Fibroblast of lung (primary cell): ENCODE measurements around the gene HNRNPAB. TPM values are rescaled to one million over a fixed set of nuclear protein-coding genes. Genes with fewer than 3 reads are reported as not detected.

Source experiments
- DNase-seq, 2 donors: peaks; one replicate each; pipeline versions ENCODE4 v3.0.0 to v3.0.0-alpha.2; 2010; ENCODE audit warnings: low read depth in 2 of 2
- H2AFZ ChIP-seq: 2 replicates; pipeline ENCODE4 v1.5.1; 2012; ENCODE audit warnings: low read length, control low read depth, inconsistent platforms
- H3K27ac ChIP-seq: 2 replicates; pipeline ENCODE4 v1.5.1; 2011; ENCODE audit warnings: low read length, control low read depth; ENCODE audit not compliant: insufficient read depth
- H3K27me3 ChIP-seq: 2 replicates; pipeline ENCODE4 v1.5.1; 2011; ENCODE audit warnings: mild to moderate bottlenecking, low read length; ENCODE audit not compliant: control insufficient read depth, insufficient read depth
- H3K36me3 ChIP-seq: 2 replicates; pipeline ENCODE4 v1.5.1; 2011; ENCODE audit warnings: low read length; ENCODE audit not compliant: control insufficient read depth, insufficient read depth
- H3K4me1 ChIP-seq: 2 replicates; pipeline ENCODE4 v1.5.1; 2011; ENCODE audit warnings: low read length; ENCODE audit not compliant: control insufficient read depth, insufficient read depth; ENCODE audit errors: extremely low read depth
- H3K4me2 ChIP-seq: 2 replicates; pipeline ENCODE4 v1.5.1; 2011; ENCODE audit warnings: low read length, control low read depth; ENCODE audit not compliant: insufficient read depth; ENCODE audit errors: extremely low read depth
- H3K4me3 ChIP-seq, 4 experiments: fragments of 200-600 bp in 1 of 4; sonication (generic) in 1 of 4; replicated peaks in 1 of 4; 2 replicates each; pipeline ENCODE4 v1.5.1; 2011 to 2016; ENCODE audit warnings: low read length in 4 of 4, low read depth in 3 of 4, mild to moderate bottlenecking in 3 of 4, control low read depth in 2 of 4, inconsistent platforms in 1 of 4, mixed read lengths in 1 of 4; ENCODE audit not compliant: insufficient read depth in 1 of 4; ENCODE audit errors: control extremely low read depth in 1 of 4
- H3K79me2 ChIP-seq: 2 replicates; pipeline ENCODE4 v1.5.1; 2012; ENCODE audit warnings: mild to moderate bottlenecking, low read length, inconsistent platforms; ENCODE audit not compliant: control insufficient read depth, insufficient read depth
- H3K9ac ChIP-seq: 2 replicates; pipeline ENCODE4 v1.5.1; 2011; ENCODE audit warnings: mild to moderate bottlenecking, low read length, control low read depth; ENCODE audit not compliant: insufficient read depth
- H3K9me3 ChIP-seq: 2 replicates; pipeline ENCODE4 v1.5.1; 2012; ENCODE audit warnings: low read depth, low read length; ENCODE audit not compliant: control insufficient read depth, insufficient read depth
- H4K20me1 ChIP-seq: 2 replicates; pipeline ENCODE4 v1.5.1; 2011; ENCODE audit warnings: low read length; ENCODE audit not compliant: control insufficient read depth, insufficient read depth; ENCODE audit errors: extremely low read depth
- CTCF ChIP-seq, 2 donors: IDR thresholded peaks in 1 of 2; conservative IDR thresholded peaks in 1 of 2; 1 replicate in 1 of 2; 2 replicates in 1 of 2; pipeline ENCODE4 v1.5.1; 2011 to 2012; ENCODE audit warnings: low read length in 2 of 2, control low read depth in 1 of 2, inconsistent platforms in 1 of 2, low read depth in 1 of 2, mild to moderate bottlenecking in 1 of 2
- EZH2 ChIP-seq: IDR thresholded peaks from 2 replicates; pipeline ENCODE4 v1.5.1; 2012; ENCODE audit warnings: low read length, control low read depth, mild to moderate bottlenecking; ENCODE audit errors: missing control alignments
- polyA plus RNA-seq, 2 donors: library from polyadenylated mRNA; depleted of rRNA in 1 of 2; stranded (reverse) in 1 of 2; unstranded in 1 of 2; fragments of >200 nt; gene quantifications; 2 replicates each; pipeline ENCODE4 v1.2.1, GENCODE V29; 2011 to 2012; ENCODE audit warnings: missing spikeins in 1 of 2
- total RNA-seq: library from RNA; depleted of rRNA; stranded (reverse); fragments of >200 nt; gene quantifications from 2 replicates; pipeline ENCODE4 v1.2.1, GENCODE V29; 2014

Gene HNRNPAB
- total and polyA plus RNA-seq, 2 donors (not counting 1 experiment from before 2014, with no cell fraction given): 23.1 to 106 TPM

- no peak for DNase-seq
- Histone ChIP-seq H4K20me1 (peaks cover 16% of the 10 kb centered on the region), H2AFZ (no peak overlapping the region), H3K4me1 (peaks cover 15% of the 10 kb centered on the region), H3K4me3 (peak overlapping the region in 1 of 4 experiments; percentile 2), H3K9me3 (no peaks in the 10 kb centered on the region), H3K4me2 (no peak overlapping the region), H3K27me3 (no peaks in the 10 kb centered on the region), H3K79me2 (peaks cover 55% of the 10 kb centered on the region), H3K36me3 (peaks cover 46% of the 10 kb centered on the region), H3K27ac (peak overlapping the region; percentile 24), H3K9ac (no peak overlapping the region)
- TF ChIP-seq CTCF (conservative IDR thresholded peaks at IDR 0.05 in 1 of 2, IDR thresholded peaks at IDR 0.05 in 1 of 2; ENCODE audit: low read depth in 1 of 2, low read length in 2 of 2): no peak
- TF ChIP-seq EZH2: no peak
Observed at GRCh38 chr5:178207917-178208280, 3.6 kb downstream of the HNRNPAB start.

GRCh38 chr5:178208540-178209227 lies 4.4 kb downstream of the HNRNPAB start:
- no peak for DNase-seq
- no peak overlapping the region for H3K4me3 ChIP-seq
- H3K4me2 ChIP-seq: no peak overlapping the region
- peaks cover 16% of the 10 kb centered on the region for H4K20me1 ChIP-seq
- no peak overlapping the region for H3K27ac ChIP-seq
- no peak overlapping the region for H2AFZ ChIP-seq
- H3K4me1 ChIP-seq: peaks cover 15% of the 10 kb centered on the region
- no peak overlapping the region for H3K9ac ChIP-seq
- no peaks in the 10 kb centered on the region for H3K9me3 ChIP-seq
- TF ChIP-seq CTCF (conservative IDR thresholded peaks at IDR 0.05 in 1 of 2, IDR thresholded peaks at IDR 0.05 in 1 of 2; ENCODE audit: low read depth in 1 of 2, low read length in 2 of 2) (peak in 1 of 2 donors; percentile 30), EZH2 (no peak)
- H3K36me3 ChIP-seq: peaks cover 50% of the 10 kb centered on the region
- no peaks in the 10 kb centered on the region for H3K27me3 ChIP-seq
- H3K79me2 ChIP-seq: peaks cover 55% of the 10 kb centered on the region

- H3K27ac ChIP-seq: no peak overlapping the region
- peaks cover 15% of the 10 kb centered on the region for H3K4me1 ChIP-seq
- TF ChIP-seq CTCF (conservative IDR thresholded peaks at IDR 0.05 in 1 of 2, IDR thresholded peaks at IDR 0.05 in 1 of 2; ENCODE audit: low read depth in 1 of 2, low read length in 2 of 2): no peak
- no peak for TF ChIP-seq EZH2
- H3K79me2 ChIP-seq: peaks cover 53% of the 10 kb centered on the region
- H3K4me3 ChIP-seq: no peak overlapping the region
- no peak overlapping the region for H3K4me2 ChIP-seq
- H3K27me3 ChIP-seq: no peaks in the 10 kb centered on the region
- no peaks in the 10 kb centered on the region for H3K9me3 ChIP-seq
- no peak overlapping the region for H3K9ac ChIP-seq
- H3K36me3 ChIP-seq: peaks cover 53% of the 10 kb centered on the region
- no peak for DNase-seq
- peaks cover 16% of the 10 kb centered on the region for H4K20me1 ChIP-seq
- no peak overlapping the region for H2AFZ ChIP-seq
Observed at GRCh38 chr5:178209334-178210072, 5.2 kb downstream of the HNRNPAB start.
